RKO (cell line): Measurements from ENCODE around the gene DUSP9.
"Not testable (repeated sequence)": the region's sequence is repeated elsewhere in the genome, so short reads cannot be mapped to it uniquely, and the experiment has no call there.

Source experiments
- DNase-seq: peaks from one replicate; pipeline ENCODE4 v3.0.0-alpha.2; 2016; ENCODE audit warnings: low spot score

The DUSP9 gene

DNA sequence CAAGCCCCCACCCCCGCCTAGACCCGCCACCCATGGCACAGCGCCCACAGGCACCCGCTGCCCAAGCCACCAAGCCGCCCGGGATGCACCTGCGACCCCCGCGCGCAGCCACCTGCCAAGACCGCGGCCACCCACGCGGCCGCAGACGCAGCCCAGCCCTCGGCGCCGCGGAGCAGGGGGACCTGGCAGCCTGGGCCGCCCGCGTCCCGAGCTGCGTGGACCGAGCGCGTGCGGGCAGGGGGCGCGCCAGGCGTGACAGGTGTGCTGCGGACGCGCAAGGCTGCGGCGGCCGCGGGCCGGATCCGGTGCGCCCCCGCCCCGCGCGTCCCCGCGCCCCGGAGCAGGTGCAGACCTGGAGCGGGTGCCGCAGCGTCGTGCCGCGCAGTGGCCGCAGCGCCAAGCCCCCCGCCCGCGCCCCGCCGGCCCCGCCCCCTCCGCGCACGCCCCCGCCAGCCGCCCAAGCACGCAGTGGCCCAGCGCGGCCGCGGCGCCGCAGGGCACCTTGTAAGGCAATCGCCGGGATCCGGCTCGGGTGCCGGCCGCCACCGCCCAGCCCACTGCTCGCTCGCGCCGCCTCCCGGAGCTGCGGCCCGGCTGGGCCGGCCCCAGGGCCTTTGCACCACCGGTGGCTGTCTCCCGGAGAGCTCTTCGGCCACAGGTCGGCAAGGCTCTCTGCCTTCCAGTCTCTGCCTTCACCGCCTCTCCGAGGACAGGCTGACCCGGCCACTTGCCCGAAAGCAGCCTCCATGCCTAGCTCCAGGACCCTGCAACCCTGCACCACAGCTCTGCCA, 26.6 kb downstream of the DUSP9 start, which contains the start of gene PNCK:
TSS of gene PNCK (minus strand) at position 386 of the 791 bp plus-strand sequence. CDS start 737 bp downstream, outside the sequence.
- no peak for DNase-seq

DNA sequence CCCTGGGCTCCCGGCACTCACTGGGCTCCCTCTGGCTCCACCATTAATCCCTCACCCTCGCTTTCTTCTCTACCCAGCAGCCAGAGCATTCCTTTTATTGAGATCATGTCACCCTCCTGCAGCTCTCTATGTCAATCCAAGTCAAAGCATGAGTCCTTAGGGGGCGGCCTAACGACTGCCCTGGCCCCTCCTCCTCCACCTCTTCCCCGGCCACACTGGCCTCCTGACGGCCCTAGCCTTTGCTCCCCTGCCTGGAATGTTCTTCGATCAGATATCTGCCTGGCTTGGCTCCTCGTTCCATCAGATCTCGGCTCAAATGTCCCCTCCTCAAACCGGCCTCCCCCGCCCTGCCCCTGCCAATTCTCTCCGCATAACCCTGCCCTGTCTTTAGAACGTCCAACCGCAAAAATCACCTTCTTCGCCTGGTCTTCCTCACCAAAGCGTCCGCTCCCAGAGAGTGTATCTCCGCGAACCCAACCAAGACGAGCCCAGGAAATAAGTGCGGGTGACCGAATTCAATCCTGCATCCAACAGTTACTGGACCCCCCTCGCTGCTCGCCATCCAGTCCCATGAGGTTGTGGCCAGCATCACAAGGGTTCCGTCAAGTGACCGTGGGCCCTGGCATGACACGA, 27.3 kb downstream of the DUSP9 start:
- DNase-seq: no peak

DNA sequence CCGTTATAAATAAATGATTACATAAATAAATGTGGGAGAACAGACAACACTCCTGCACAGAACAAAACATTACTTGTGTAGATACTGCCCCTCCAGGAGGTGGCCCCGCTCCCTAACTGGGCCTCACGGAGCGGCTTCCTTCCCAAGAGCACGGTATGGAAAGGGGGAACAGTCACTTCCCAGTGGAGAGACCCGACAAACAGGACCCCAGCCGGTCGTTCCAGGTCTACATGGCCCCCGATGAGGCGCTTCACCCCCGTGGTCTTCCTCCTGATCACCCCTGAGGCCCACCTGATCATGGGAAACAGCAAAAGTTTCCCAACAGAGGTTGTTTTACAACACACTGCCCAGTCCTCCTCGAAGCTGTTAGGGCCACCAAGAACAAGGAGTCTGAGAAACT, 34.2 kb downstream of the DUSP9 start:
- no peak for DNase-seq

DNA sequence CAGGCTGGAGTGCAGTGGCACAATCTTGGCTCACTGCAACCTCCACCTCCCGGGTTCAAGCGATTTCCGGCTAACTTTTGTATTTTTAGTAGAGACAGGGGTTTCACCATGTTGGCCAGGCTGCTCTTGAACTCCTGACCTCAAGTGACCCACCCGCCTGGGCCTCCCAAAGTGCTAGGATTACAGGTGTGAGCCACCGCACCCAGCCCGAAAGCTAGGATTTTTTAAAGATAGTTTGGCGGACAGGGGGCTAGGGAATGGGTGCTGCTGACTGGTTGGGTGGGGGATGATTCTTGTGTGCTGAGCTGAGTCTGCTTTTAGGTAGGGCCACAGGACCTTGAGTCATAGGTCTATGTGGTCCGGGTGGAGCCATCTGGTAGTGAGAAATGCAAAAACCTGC, 36.5 kb downstream of the DUSP9 start:
- DNase-seq: not testable (repeated sequence)

DNA sequence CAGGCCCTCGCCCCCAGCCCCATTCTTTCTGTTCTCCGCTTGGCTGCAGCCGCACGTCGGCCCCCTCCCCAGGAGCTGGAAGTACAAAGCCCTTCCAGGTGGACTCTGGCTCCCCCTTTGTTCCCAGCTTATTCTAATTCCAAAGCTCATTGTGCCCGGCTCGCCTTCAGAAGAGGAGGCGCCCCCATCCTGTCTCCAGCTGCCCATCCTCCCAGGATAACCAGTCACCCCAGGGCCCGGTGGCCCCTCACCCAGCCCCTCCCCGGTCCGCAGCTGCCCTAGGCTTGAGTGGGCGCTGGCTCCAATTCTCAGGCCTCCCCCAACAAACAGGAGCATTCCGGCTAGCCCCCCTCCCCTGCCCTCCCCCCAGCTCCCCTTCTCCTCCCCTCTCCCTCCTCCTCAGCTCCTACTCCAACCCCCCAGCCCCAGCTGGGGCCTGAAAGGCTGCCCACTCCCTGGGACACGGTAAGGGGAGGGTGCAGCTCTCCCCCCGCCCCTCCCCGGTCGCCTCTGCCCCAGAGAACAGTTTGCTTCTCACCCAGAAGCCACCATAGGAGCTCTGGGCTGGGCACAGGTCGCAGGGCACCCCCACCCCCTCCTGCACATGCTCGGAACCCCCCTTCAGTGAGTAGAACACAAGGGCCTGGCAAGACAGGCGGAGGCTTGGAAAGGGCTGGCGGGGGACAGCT, 37.6 kb downstream of the DUSP9 start:
- no peak for DNase-seq

DNA sequence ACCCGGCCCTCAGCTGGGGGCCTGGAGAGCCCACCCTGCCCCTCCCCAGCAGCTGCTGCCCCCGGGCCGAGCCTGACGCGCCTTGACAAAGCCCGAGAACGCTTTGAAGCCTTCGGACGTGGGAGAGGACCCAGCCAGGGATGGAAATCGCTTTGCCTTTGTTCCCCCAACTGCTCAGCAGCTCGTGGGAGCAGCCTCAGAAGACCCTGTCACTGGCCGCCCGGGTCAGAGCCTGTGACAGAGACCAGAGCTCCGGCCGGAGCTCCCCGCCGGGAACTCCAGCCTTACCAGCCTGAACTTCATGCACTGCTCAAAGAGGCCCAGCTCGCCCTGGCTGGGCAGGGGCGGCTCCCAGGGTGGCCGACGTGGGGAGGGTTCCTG, 38.1 kb downstream of the DUSP9 start:
- no peak for DNase-seq

DNA sequence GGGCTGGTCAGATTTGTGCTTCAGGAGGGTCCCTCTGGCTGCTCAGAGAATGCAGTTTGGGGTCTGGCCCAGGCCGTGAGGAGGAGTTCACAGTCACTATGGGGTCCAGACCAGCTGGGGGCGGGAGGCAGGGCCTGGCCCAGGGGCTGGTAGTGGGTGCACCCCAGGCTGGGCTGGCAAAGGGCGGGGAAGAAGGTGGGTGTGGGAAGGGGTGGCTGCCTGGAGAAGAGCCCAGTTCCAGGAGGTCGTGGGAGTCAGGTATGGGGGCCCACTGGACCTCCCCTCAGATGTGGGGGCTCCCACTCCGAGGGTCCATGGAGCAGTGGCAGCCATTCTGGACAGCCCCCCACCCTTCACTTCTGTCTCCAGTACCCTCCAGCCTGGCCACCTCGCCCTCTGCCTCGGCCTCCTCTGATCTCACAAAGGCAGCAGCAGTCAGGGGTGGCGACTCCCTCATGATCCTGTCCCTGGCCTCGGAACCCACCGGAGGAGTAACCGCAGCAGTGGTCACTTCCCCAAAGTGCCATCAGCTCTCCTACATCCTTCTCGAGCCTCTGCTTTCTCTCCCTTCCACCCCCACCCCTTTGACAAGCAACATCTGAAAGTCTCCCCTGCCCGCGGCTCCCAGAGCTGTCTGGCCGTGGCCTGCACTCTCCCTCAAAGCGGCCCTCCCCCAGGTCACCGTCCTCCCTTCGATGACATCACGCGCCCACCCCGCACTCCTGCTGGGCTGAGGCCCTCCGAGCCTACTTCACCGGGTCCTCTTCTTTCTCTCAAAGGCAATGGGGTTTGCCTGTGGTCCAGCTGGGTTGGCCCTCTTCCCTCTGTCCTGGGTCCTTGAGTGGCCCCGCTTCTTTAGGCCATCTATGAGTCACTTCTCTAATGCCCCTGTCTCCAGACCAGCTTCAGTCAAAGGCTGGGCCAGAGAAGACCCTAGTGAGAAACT, 39.0 kb downstream of the DUSP9 start:
- no peak for DNase-seq

DNA sequence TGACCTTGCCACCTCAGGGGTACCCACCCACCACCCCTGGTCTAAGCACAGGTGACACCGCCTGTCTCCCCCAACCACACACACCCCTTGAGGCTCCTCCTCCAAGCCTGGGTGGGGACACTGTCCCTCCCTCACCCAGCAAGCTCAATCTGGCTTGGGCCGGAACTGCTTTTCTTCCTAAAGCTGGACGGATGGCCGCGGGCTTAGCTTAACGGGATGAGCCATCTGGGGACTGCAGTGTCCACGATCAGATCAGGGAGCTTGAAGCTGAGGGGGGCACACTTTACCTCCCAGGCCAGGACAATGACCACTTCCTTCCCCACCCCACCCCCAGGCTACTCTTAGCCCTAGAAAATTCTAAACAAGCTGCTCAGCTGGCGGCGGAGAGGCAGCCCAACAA, 39.7 kb downstream of the DUSP9 start:
- no peak for DNase-seq

DNA sequence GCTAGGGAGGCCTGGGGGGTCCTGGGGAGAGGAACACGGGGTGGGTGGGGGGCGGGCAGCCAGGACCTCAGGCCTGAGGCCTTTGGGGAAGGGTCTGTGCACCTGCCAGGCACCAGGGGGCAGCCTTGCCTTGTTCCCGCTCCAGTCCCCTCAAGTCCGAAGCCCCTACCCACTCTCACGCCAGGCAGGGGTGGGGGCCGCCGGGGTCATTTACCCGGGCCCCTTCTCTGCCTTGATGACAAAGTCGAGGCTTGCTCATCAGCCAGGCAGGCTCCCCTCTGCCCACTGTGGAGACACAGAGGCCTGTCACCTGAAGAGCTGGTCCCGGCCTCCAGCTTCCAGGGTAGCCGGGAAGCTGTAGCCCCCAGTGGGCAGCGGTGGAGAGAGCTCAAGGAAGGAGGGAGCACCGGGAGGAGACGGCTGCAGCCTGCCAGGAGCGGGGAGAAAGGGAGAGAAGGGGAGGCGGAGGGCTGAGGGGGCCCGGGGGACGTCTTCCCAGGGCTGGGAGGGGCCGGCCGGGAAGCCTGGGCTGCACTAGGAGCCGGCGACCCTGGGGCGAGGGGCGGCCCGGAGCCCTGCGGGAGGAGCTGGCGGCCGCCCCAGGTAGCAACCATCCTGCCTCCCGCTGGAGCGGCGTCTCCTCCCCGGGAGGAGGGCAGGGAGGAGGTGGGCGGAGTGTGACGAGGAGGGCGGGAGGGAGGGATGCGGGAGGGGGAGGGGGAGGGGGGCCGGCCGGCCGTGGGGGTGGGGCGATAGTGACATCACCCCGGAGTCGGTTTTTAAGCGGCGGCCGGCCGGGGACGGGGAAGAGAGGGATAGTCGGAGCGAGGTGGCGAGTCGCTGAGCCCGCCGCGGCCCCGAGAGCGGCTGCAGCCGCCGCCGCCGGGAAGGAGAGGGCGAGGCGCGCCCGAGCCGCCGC, 40.4 kb downstream of the DUSP9 start, which contains the start of gene SLC6A8:
TSS of gene SLC6A8 (plus strand) at position 806 of the 919 bp plus-strand sequence. CDS start 649 bp downstream, outside the sequence.
- peak; percentile 65 for DNase-seq

DNA sequence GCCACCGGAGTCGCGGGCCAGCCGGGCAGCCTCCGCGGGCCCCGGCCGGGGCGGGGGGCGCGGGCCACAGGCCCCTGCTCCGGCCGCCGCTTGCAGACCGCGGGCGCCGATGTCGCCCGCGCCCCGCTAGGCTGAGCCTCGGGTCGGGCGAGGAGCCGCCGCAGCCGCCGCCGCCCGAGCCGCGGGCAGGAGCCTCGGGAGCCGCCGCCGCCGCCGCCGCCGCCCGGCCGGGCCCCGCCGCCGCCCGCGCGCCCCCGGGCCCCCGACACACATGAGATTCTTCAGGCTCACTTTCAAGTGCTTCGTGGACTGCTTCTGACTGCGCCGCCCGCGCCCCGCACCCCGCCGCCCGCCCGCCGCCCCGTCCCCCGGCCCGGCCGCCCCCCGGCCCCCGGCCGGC, 41.1 kb downstream of the DUSP9 start:
- no peak for DNase-seq

DNA sequence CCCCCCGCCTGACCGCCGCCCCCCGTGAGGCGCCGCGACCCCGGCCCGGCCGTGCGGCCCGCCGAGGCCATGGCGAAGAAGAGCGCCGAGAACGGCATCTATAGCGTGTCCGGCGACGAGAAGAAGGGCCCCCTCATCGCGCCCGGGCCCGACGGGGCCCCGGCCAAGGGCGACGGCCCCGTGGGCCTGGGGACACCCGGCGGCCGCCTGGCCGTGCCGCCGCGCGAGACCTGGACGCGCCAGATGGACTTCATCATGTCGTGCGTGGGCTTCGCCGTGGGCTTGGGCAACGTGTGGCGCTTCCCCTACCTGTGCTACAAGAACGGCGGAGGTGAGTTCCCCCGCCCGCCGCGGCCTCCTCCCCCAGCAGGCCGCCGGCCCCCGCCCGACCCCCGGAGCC, 41.5 kb downstream of the DUSP9 start:
- DNase-seq: no peak

DNA sequence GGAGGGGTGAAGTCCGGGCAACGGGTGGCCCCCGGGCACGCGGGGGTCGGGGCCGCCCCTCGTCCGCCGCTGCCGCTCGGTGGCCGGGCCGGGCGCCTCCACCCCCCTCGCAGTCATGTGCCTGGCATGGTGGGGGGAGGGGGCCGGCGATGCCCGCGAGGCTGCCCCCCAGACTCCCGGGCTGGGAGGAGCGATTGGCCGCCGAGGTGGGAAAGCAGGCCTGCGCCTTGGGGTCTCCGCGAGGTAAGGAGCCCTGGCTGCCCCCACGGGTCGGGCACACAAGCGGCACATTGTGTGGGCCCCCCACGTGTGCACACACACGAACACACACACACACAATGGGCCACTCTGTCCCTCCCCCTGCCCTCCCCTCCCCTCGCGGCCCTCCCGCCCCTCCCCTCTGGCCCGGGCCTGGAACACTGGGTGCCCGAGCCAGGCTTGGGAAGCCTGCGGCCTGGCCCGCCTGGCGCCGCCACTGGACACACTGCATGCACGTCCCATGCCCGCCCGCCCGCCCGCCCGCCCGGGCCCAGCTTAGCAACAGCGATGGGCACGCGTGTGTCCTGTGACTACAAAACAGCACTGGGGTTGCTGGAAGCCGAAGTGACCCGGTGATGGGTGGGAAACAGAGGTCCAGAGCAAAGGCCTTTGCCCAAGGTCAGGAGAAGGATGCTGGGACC, 42.0 kb downstream of the DUSP9 start:
- peak; percentile 48 for DNase-seq

DNA sequence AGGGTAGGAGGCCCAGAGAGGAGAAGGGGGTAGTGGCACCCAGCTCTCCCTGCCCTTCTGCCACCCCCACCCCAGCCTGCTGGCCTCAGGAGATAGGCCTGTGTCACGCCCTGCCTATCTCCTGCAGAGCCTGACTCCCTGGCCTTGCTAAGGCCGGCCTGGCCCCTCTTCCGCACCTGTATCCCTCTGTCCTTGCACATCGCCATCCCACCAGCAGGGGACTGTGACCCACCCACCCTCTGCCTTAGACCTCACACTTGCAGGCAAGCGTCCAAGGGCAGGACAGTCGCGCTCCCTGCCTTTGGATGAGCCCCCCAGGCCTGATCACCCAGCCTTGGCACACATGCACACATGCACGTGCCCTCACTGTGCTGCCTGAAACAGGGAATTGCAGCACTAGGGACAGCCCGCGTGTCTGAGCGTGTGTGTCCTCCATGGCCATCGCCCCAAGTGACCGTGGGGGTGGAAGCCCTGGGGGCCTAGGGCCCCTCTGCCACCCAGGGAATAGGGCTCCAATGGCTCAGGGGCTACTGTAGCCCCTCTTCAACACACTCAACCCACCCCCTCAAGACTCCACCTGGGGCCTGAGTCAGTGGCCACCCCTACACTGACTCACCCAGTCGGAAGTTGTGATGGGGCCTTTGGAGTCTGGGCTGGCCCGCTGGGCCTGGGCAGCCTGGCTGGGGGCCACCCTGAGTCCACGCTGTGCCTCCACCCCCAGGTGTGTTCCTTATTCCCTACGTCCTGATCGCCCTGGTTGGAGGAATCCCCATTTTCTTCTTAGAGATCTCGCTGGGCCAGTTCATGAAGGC, 42.9 kb downstream of the DUSP9 start:
- peak; percentile 60 for DNase-seq

DNA sequence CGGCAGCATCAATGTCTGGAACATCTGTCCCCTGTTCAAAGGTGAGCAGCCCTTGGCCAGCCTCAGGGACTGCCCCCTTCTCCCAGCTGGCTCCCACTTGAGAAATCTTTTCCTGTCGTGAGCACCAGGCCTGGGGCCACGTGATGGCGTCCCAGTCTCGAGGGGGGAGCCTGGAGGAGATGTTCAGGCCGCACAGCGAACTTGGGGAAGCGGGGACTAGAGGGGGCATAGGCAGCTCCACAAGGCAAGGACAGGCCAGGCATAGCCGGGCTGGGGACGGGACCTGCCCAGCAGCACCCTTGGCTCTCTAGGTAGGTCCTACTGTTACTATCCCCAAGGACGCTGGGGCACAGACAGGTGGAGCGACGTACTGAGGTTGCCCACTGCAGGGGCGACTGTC, 43.5 kb downstream of the DUSP9 start:
- no peak for DNase-seq

DNA sequence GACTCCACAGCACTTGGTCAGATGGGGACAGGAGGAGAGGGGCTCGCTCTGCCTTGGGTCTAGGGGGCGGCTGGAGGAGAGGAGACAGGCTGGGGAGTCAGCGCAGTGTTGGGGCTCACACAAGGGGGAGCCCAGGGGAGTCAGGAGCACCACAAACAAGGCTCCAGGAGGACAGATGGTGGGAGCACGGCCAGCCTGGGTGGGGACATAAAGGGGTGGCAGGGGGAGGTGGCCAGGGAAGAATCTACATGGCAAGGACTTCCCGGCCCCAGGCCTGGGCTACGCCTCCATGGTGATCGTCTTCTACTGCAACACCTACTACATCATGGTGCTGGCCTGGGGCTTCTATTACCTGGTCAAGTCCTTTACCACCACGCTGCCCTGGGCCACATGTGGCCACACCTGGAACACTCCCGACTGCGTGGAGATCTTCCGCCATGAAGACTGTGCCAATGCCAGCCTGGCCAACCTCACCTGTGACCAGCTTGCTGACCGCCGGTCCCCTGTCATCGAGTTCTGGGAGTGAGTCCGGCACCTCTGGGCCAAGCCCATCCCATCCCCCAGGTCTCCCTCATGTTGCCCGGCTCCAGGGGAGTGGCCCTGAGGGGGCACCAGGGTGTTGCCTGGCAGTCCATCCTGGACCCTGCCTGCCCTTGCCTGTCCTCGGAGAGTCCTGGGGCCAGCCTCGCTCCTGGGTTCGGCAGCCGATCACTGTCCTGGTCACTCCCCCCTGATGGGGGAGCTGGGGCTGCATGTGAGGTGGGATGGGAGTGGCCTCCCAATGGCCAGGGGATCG, 44.2 kb downstream of the DUSP9 start:
- DNase-seq: not testable (repeated sequence)

DNA sequence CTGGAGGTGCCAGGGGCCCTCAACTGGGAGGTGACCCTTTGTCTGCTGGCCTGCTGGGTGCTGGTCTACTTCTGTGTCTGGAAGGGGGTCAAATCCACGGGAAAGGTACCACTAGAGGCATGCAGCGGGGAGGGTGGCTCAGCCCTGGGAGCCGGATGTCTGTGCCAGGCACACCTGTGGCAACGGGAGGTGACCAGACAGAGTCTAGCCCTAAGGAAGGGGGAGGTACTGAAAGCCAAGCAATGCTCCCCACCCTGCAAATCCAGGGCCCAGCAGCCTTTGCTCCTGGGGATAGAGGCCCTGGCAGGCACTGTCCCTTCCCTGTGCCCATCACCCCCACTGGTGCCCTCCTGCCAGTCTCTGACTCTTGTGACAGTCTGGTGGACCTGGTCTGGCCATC, 45.0 kb downstream of the DUSP9 start:
- DNase-seq: no peak

DNA sequence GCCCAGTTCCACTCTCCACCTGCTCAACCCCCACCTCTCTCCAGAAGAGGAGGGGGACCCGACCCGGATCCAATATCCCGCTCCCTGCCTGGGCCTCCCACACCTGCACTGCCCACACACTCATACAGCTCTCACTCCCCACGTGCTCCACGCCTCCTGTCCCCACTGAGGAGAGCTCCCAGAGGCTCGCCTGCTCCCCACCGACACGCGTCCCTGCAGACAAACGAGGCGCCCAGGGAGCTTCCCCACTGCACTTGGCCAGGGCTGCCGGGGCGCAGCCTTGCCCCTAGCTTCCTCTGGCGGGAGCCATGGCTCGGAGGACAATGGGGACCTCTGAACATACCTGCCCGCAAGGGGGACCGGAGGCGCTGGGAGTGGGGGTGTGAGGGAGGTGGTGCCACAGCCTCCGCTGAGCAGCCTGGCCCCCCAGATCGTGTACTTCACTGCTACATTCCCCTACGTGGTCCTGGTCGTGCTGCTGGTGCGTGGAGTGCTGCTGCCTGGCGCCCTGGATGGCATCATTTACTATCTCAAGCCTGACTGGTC, 45.7 kb downstream of the DUSP9 start:
- DNase-seq: no peak
